Measurements from ENCODE around the gene CFAP97D1.

DNA sequence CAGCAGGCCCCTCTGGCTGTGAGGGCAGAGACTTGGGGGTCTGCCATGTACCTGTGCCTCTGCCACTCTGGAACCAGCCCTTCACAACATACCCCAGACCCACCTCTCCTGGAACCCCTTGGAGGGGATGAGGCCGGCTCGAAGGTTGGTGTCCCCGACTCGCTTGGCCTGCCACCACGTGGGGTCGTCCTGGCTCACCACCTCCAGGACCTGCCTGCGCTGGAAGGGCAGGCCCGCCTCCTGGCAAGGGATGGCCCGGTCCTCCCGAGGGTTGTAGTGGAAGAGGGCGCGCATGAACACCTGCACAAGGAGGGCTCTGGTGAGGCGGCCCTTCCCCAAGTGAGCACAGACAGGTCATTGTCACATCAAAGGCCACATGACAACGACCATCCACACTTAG, 40.5 kb downstream of the CFAP97D1 start:
- TF ChIP-seq EZH2 (IDR thresholded peaks at IDR 0.05; ENCODE audit: insufficient read depth, poor library complexity, severe bottlenecking) = no peak
- no peak for TF ChIP-seq EZH2phosphoT487 (IDR thresholded peaks at IDR 0.05; ENCODE audit: insufficient read depth, low read depth)

Data from GM23248 (cell line).